WTC11 (cell line): ENCODE data around the gene HSF5.

Source experiments
- ATF2 ChIP-seq: sonication (generic); formaldehyde crosslinking; IDR thresholded peaks from 2 replicates; pipeline ENCODE4 v1.8.1; 2022; ENCODE audit warnings: low read depth, missing genetic modification reagents, borderline replicate concordance
- CTCF ChIP-seq: fragments of 200-600 bp; IDR thresholded peaks from 2 replicates; pipeline ENCODE4 v1.8.0; 2022; ENCODE audit warnings: antibody characterized with exemption
- E2F4 ChIP-seq: sonication (generic); formaldehyde crosslinking; IDR thresholded peaks from 2 replicates; pipeline ENCODE4 v1.8.1; 2022; ENCODE audit warnings: low read depth, mild to moderate bottlenecking, moderate library complexity, missing genetic modification reagents, borderline replicate concordance
- EMX1 ChIP-seq: fragments of 250-450 bp; sonication (Bioruptor Pico); IDR thresholded peaks from 2 replicates; pipeline ENCODE4 v1.8.0; 2021; ENCODE audit warnings: mild to moderate bottlenecking
- ETV6 ChIP-seq: sonication (generic); formaldehyde crosslinking; IDR thresholded peaks from 2 replicates; pipeline ENCODE4 v1.8.1; 2022; ENCODE audit warnings: mild to moderate bottlenecking, missing genetic modification reagents
- FOXK1 ChIP-seq: sonication (generic); formaldehyde crosslinking; IDR thresholded peaks from 2 replicates; pipeline ENCODE4 v1.8.0; 2022; ENCODE audit warnings: mild to moderate bottlenecking, moderate library complexity, missing genetic modification reagents
- FOXP1 ChIP-seq: sonication (generic); formaldehyde crosslinking; IDR thresholded peaks from 2 replicates; pipeline ENCODE4 v1.8.0; 2022; ENCODE audit warnings: missing genetic modification reagents, mild to moderate bottlenecking, moderate library complexity, borderline replicate concordance
- MAX ChIP-seq: sonication (generic); formaldehyde crosslinking; IDR thresholded peaks from 2 replicates; pipeline ENCODE4 v1.8.0; 2022; ENCODE audit warnings: mild to moderate bottlenecking, missing genetic modification reagents
- SMAD3 ChIP-seq: sonication (generic); formaldehyde crosslinking; IDR thresholded peaks from 2 replicates; pipeline ENCODE4 v1.8.0; 2022; ENCODE audit warnings: missing genetic modification reagents, mild to moderate bottlenecking, borderline replicate concordance
- SP1 ChIP-seq: sonication (generic); formaldehyde crosslinking; conservative IDR thresholded peaks from 2 replicates; pipeline ENCODE4 v1.8.1; 2022; ENCODE audit warnings: missing genetic modification reagents
- TEAD4 ChIP-seq: sonication (generic); formaldehyde crosslinking; IDR thresholded peaks from 2 replicates; pipeline ENCODE4 v1.8.0; 2022; ENCODE audit warnings: mild to moderate bottlenecking, missing genetic modification reagents
- ZBTB21 ChIP-seq: sonication (generic); formaldehyde crosslinking; IDR thresholded peaks from 2 replicates; pipeline ENCODE4 v1.8.1; 2023; ENCODE audit warnings: mild to moderate bottlenecking, missing genetic modification reagents, borderline replicate concordance
- ZNF416 ChIP-seq: fragments of 250-450 bp; sonication (Bioruptor Pico); IDR thresholded peaks from 2 replicates; pipeline ENCODE4 v1.9.0; 2021; ENCODE audit warnings: mild to moderate bottlenecking, inconsistent platforms
- ZNF423 ChIP-seq: fragments of 250-450 bp; sonication (Bioruptor Pico); IDR thresholded peaks from 2 replicates; pipeline ENCODE4 v2.1.2; 2022; ENCODE audit warnings: mild to moderate bottlenecking, moderate library complexity

- TF ChIP-seq MAX (CRISPR knock-in tag) (no peak), CTCF (no peak), ATF2 (CRISPR knock-in tag) (no peak), EMX1 (no peak), SMAD3 (CRISPR knock-in tag) (no peak), TEAD4 (CRISPR knock-in tag) (no peak), ZNF423 (CRISPR knock-in tag) (no peak), SP1 (CRISPR knock-in tag) (no peak), FOXP1 (CRISPR knock-in tag) (no peak), ZBTB21 (no peak), ZNF416 (CRISPR knock-in tag) (no peak), FOXK1 (CRISPR knock-in tag) (no peak), ETV6 (no peak), E2F4 (CRISPR knock-in tag) (no peak)
Observed at GRCh38 chr17:58410714-58411407, 77.3 kb downstream of the HSF5 start.
